ENCODE measurements around the gene CD37.
"Not testable (repeated sequence)": the region's sequence is repeated elsewhere in the genome, so short reads cannot be mapped to it uniquely, and the experiment has no call there.

Gene CD37

GRCh38 chr19:49297403-49297802 is 37.8 kb upstream of the CD37 start:
- no peak overlapping the region for H2AFZ ChIP-seq (ENCODE audit: low read length)
- no peak for TF ChIP-seq EZH2 (IDR thresholded peaks at IDR 0.05; ENCODE audit: borderline replicate concordance, low read length)
- TF ChIP-seq, protein P1, sequence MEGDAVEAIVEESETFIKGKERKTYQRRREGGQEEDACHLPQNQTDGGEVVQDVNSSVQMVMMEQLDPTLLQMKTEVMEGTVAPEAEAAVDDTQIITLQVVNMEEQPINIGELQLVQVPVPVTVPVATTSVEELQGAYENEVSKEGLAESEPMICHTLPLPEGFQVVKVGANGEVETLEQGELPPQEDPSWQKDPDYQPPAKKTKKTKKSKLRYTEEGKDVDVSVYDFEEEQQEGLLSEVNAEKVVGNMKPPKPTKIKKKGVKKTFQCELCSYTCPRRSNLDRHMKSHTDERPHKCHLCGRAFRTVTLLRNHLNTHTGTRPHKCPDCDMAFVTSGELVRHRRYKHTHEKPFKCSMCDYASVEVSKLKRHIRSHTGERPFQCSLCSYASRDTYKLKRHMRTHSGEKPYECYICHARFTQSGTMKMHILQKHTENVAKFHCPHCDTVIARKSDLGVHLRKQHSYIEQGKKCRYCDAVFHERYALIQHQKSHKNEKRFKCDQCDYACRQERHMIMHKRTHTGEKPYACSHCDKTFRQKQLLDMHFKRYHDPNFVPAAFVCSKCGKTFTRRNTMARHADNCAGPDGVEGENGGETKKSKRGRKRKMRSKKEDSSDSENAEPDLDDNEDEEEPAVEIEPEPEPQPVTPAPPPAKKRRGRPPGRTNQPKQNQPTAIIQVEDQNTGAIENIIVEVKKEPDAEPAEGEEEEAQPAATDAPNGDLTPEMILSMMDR (IDR thresholded peaks at IDR 0.05; ENCODE audit: low read length), result no peak
- no peaks in the 10 kb centered on the region; the same call in 1 of the 2 replicates for H3K36me3 ChIP-seq (ENCODE audit: insufficient read depth, low read length)
- H3K79me2 ChIP-seq (ENCODE audit: insufficient read depth, low read length), result no peaks in the 10 kb centered on the region
- H3K9ac ChIP-seq (ENCODE audit: low read length), result no peak overlapping the region
- no peak overlapping the region for H3K27ac ChIP-seq (ENCODE audit: low read depth, low read length, poor library complexity, severe bottlenecking)
- no peak overlapping the region for H3K4me3 ChIP-seq (ENCODE audit: low read depth, low read length, poor library complexity, severe bottlenecking)
- no peaks in the 10 kb centered on the region for H3K9me3 ChIP-seq (ENCODE audit: low read length)
- H3F3A ChIP-seq (ENCODE audit: insufficient read depth, low read length), result 0 out of 2 replicates have a peak, but pooled peaks cover 2% of the 10 kb centered on the region
- H3K4me1 ChIP-seq (ENCODE audit: insufficient read depth, low read length, severe bottlenecking), result peaks cover 4% of the 10 kb centered on the region
- no peaks in the 10 kb centered on the region for H3K9me2 ChIP-seq (ENCODE audit: low read depth, low read length)
- no peaks in the 10 kb centered on the region for H4K20me1 ChIP-seq (ENCODE audit: insufficient read depth, low read length)
- H3K4me2 ChIP-seq (ENCODE audit: low read length), result no peak overlapping the region
- no peaks in the 10 kb centered on the region for H3K27me3 ChIP-seq (ENCODE audit: insufficient read depth, low read length)

DNA sequence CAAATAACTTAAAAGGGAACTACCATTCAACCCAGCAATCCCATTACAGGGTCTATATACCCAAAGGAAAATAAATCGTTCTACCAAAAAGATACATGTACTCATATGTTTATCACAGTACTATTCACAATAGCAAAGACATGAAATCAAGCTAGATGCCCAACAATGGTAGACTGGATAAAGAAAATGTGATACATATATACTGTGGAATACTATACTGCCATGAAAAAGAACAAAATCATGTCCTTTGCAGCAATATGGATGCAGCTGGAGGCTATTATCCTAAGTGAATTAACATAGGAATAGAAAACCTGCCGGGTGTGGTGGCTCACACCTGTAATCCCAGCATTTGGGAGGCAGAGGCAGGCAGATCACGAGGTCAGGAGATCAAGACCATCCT is 36.6 kb upstream of the CD37 start:
- H4K20me1 ChIP-seq (ENCODE audit: insufficient read depth, low read length); H3K27me3 ChIP-seq (ENCODE audit: insufficient read depth, low read length); H3K4me1 ChIP-seq (ENCODE audit: insufficient read depth, low read length, severe bottlenecking); H3K79me2 ChIP-seq (ENCODE audit: insufficient read depth, low read length); H3K4me2 ChIP-seq (ENCODE audit: low read length); H3K36me3 ChIP-seq (ENCODE audit: insufficient read depth, low read length); H3K9ac ChIP-seq (ENCODE audit: low read length); H3K27ac ChIP-seq (ENCODE audit: low read depth, low read length, poor library complexity, severe bottlenecking); H3F3A ChIP-seq (ENCODE audit: insufficient read depth, low read length); H3K9me2 ChIP-seq (ENCODE audit: low read depth, low read length); H2AFZ ChIP-seq (ENCODE audit: low read length); H3K4me3 ChIP-seq (ENCODE audit: low read depth, low read length, poor library complexity, severe bottlenecking); H3K9me3 ChIP-seq (ENCODE audit: low read length): not testable (repeated sequence)

GRCh38 chr19:49301165-49301865 is 33.9 kb upstream of the CD37 start:
- Histone ChIP-seq H3K4me1 (ENCODE audit: insufficient read depth, low read length, severe bottlenecking) (peaks cover 4% of the 10 kb centered on the region), H4K20me1 (ENCODE audit: insufficient read depth, low read length) (no peaks in the 10 kb centered on the region), H3K9me3 (ENCODE audit: low read length) (no peaks in the 10 kb centered on the region), H3K27me3 (ENCODE audit: insufficient read depth, low read length) (no peaks in the 10 kb centered on the region), H3K4me3 (ENCODE audit: low read depth, low read length, poor library complexity, severe bottlenecking) (no peak overlapping the region), H2AFZ (ENCODE audit: low read length) (no peak overlapping the region), H3K4me2 (ENCODE audit: low read length) (peak overlapping the region; percentile 58), H3K36me3 (ENCODE audit: insufficient read depth, low read length) (peaks cover 4% of the 10 kb centered on the region; the same call in 1 of the 2 replicates), H3K27ac (ENCODE audit: low read depth, low read length, poor library complexity, severe bottlenecking) (no peak overlapping the region), H3K9ac (ENCODE audit: low read length) (no peak overlapping the region), H3K9me2 (ENCODE audit: low read depth, low read length) (no peaks in the 10 kb centered on the region), H3K79me2 (ENCODE audit: insufficient read depth, low read length) (no peaks in the 10 kb centered on the region), H3F3A (ENCODE audit: insufficient read depth, low read length) (0 out of 2 replicates have a peak, but pooled peaks cover 2% of the 10 kb centered on the region)
- TF ChIP-seq, protein P1 (IDR thresholded peaks at IDR 0.05; ENCODE audit: low read length), result peak; percentile 92
- TF ChIP-seq EZH2 (IDR thresholded peaks at IDR 0.05; ENCODE audit: borderline replicate concordance, low read length), result no peak

GRCh38 chr19:49301866-49302252 is 33.3 kb upstream of the CD37 start:
- Histone ChIP-seq H3K9me3 (ENCODE audit: low read length) (no peaks in the 10 kb centered on the region), H3K4me1 (ENCODE audit: insufficient read depth, low read length, severe bottlenecking) (peaks cover 6% of the 10 kb centered on the region), H3K4me2 (ENCODE audit: low read length) (no peak overlapping the region), H3F3A (ENCODE audit: insufficient read depth, low read length) (0 out of 2 replicates have a peak, but pooled peaks cover 2% of the 10 kb centered on the region), H3K27ac (ENCODE audit: low read depth, low read length, poor library complexity, severe bottlenecking) (no peak overlapping the region), H3K9ac (ENCODE audit: low read length) (no peak overlapping the region), H3K36me3 (ENCODE audit: insufficient read depth, low read length) (peaks cover 4% of the 10 kb centered on the region; the same call in 1 of the 2 replicates), H3K4me3 (ENCODE audit: low read depth, low read length, poor library complexity, severe bottlenecking) (no peak overlapping the region), H2AFZ (ENCODE audit: low read length) (no peak overlapping the region), H3K79me2 (ENCODE audit: insufficient read depth, low read length) (no peaks in the 10 kb centered on the region), H3K9me2 (ENCODE audit: low read depth, low read length) (no peaks in the 10 kb centered on the region), H3K27me3 (ENCODE audit: insufficient read depth, low read length) (no peaks in the 10 kb centered on the region), H4K20me1 (ENCODE audit: insufficient read depth, low read length) (no peaks in the 10 kb centered on the region)
- TF ChIP-seq, protein P1 (IDR thresholded peaks at IDR 0.05; ENCODE audit: low read length), result no peak
- no peak for TF ChIP-seq EZH2 (IDR thresholded peaks at IDR 0.05; ENCODE audit: borderline replicate concordance, low read length)
